A673 (cell line): ENCODE measurements around the gene PRKD1.

ENCODE experiments used
- CTCF ChIP-seq: fragments of 300-800, 200-600 bp; sonication (generic); conservative IDR thresholded peaks from 2 replicates; pipeline ENCODE4 v1.5.1; 2017; ENCODE audit warnings: low read depth, mild to moderate bottlenecking, antibody characterized with exemption, low read length, moderate library complexity, mixed read lengths
- EZH2 ChIP-seq: fragments of 200-600 bp; sonication (generic); IDR thresholded peaks from 2 replicates; pipeline ENCODE4 v1.6.1; 2017; ENCODE audit warnings: borderline replicate concordance, low read depth, mild to moderate bottlenecking, mixed read lengths, antibody characterized with exemption, low read length; ENCODE audit not compliant: poor library complexity, severe bottlenecking

DNA sequence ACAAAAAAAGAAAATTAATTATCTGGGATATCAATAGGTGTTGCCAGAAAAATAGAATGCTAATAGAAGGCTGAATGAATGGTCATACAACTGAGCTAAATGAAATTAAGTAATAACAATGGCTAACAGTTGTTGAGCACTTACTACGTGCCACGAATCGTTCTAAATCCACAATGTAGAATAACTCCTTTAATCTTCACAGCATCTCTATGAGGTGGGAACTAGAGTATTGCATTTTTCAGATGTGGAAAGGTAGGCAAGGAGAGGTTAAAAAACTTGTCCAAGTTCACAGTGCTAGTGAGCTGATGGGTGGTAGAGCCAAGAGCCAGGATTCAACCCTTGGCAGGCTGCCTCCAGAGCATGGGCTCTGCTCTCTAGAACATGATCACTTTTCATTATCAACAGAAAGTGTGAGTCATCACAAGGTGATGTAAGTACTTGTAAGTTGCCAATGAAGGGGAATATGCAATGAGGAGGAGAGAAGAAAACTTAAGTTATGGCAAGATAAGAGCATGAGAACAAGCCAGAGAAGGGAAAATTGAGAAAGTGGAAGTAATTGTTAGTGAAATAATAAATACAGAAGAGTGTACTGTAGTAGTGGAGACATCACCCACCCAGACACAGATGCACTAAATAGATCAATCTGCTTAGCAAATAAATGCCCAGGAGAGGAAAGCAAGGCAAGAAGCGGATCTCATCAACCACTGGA is 122.1 kb downstream of the PRKD1 start:
- TF ChIP-seq CTCF (no peak), EZH2 (no peak)
